GM23338 (cell line): ENCODE data around the gene BIRC5. TPM values are rescaled to one million over a fixed set of nuclear protein-coding genes. Genes with fewer than 3 reads are reported as not detected.

Experiments used
- ATAC-seq: fragments of 200-7000 bp; cut with Tn5 transposase; 3 replicates; pipeline ENCODE4 v1.9.1; 2020
- DNase-seq: peaks from one replicate; pipeline ENCODE4 v3.0.0-alpha.2; 2015; ENCODE audit warnings: low spot score
- H2AFZ ChIP-seq: fragments of 200-600 bp; sonication (generic); 2 replicates; pipeline ENCODE4 v1.8.0; 2016; ENCODE audit warnings: antibody characterized with exemption, mild to moderate bottlenecking, moderate library complexity
- H3F3A ChIP-seq: fragments of 200-600 bp; sonication (generic); replicated peaks from 2 replicates; pipeline ENCODE4 v1.8.0; 2017; ENCODE audit warnings: antibody characterized with exemption, mixed run types, low read depth
- H3K27ac ChIP-seq: fragments of 200-600 bp; sonication (generic); 2 replicates; pipeline ENCODE4 v1.6.1; 2016; ENCODE audit warnings: low read depth
- H3K27me3 ChIP-seq: fragments of 200-600 bp; sonication (generic); 2 replicates; pipeline ENCODE4 v1.8.0; 2016; ENCODE audit warnings: mild to moderate bottlenecking, mixed run types, moderate library complexity; ENCODE audit not compliant: insufficient read depth
- H3K36me3 ChIP-seq: fragments of 200-600 bp; sonication (generic); 2 replicates; pipeline ENCODE4 v1.8.0; 2016; ENCODE audit warnings: mild to moderate bottlenecking; ENCODE audit not compliant: insufficient read depth
- H3K4me1 ChIP-seq: fragments of 200-600 bp; sonication (generic); 2 replicates; pipeline ENCODE4 v1.8.0; 2016; ENCODE audit warnings: mild to moderate bottlenecking, moderate library complexity; ENCODE audit not compliant: insufficient read depth
- H3K4me2 ChIP-seq: fragments of 200-600 bp; sonication (generic); 2 replicates; pipeline ENCODE4 v1.7.1; 2017; ENCODE audit warnings: mixed run types
- H3K4me3 ChIP-seq: fragments of 200-600 bp; sonication (generic); 2 replicates; pipeline ENCODE4 v1.6.1; 2016; ENCODE audit warnings: mixed run types
- H3K79me2 ChIP-seq: fragments of 200-600 bp; sonication (generic); replicated peaks from 2 replicates; pipeline ENCODE4 v1.8.0; 2017; ENCODE audit warnings: mild to moderate bottlenecking; ENCODE audit not compliant: insufficient read depth
- H3K9me2 ChIP-seq: fragments of 200-600 bp; sonication (generic); 2 replicates; pipeline ENCODE4 v1.8.0; 2017; ENCODE audit not compliant: insufficient read depth
- H4K20me1 ChIP-seq: fragments of 200-600 bp; sonication (generic); replicated peaks from 2 replicates; pipeline ENCODE4 v1.8.0; 2017; ENCODE audit warnings: mild to moderate bottlenecking; ENCODE audit not compliant: insufficient read depth
- H3K27ac Mint-ChIP-seq: 2 replicates; pipeline ENCODE4 v1.8.0; 2020; ENCODE audit warnings: inconsistent platforms, mild to moderate bottlenecking, moderate library complexity, mixed read lengths
- H3K27me3 Mint-ChIP-seq: 3 replicates; pipeline ENCODE4 v1.8.0; 2022; ENCODE audit warnings: low read depth, mild to moderate bottlenecking, moderate library complexity, mixed read lengths, inconsistent platforms; ENCODE audit not compliant: insufficient read depth, poor library complexity
- H3K36me3 Mint-ChIP-seq: 3 replicates; pipeline ENCODE4 v1.8.0; 2021; ENCODE audit warnings: low read depth, mild to moderate bottlenecking, inconsistent platforms, moderate library complexity, mixed read lengths
- H3K4me1 Mint-ChIP-seq: 3 replicates; pipeline ENCODE4 v1.8.0; 2020; ENCODE audit warnings: mild to moderate bottlenecking, inconsistent platforms, mixed read lengths
- H3K4me3 Mint-ChIP-seq: 3 replicates; pipeline ENCODE4 v1.8.0; 2021; ENCODE audit warnings: moderate library complexity, mild to moderate bottlenecking, inconsistent platforms, mixed read lengths
- H3K9me3 Mint-ChIP-seq: 3 replicates; pipeline ENCODE4 v1.8.0; 2020; ENCODE audit warnings: moderate library complexity, mild to moderate bottlenecking, inconsistent platforms, mixed read lengths
- CREB1 ChIP-seq: fragments of 250-450 bp; sonication (Bioruptor Pico); IDR thresholded peaks from 2 replicates; pipeline ENCODE4 v1.5.0; 2020; ENCODE audit warnings: low read depth, mild to moderate bottlenecking, moderate library complexity
- EZH2 ChIP-seq: fragments of 200-600 bp; sonication (generic); IDR thresholded peaks from one replicate; pipeline ENCODE4 v1.8.0; 2017; ENCODE audit warnings: antibody characterized with exemption, mild to moderate bottlenecking, low read depth; ENCODE audit not compliant: unreplicated experiment
- EZH2phosphoT487 ChIP-seq: fragments of 200-600 bp; sonication (generic); IDR thresholded peaks from one replicate; pipeline ENCODE4 v1.8.1; 2018; ENCODE audit warnings: antibody characterized with exemption; ENCODE audit not compliant: unreplicated experiment
- JUNB ChIP-seq: IDR thresholded peaks from one replicate; pipeline ENCODE4 v1.6.1; 2016; ENCODE audit warnings: antibody characterized with exemption; ENCODE audit not compliant: unreplicated experiment
- NANOG ChIP-seq: IDR thresholded peaks from 2 replicates; pipeline ENCODE4 v1.6.1; 2016; ENCODE audit warnings: antibody characterized with exemption, borderline replicate concordance
- POLR2AphosphoS5 ChIP-seq: IDR thresholded peaks from 2 replicates; pipeline ENCODE4 v1.6.1; 2016; ENCODE audit warnings: antibody characterized with exemption, low read depth
- STAT1 ChIP-seq: IDR thresholded peaks from one replicate; pipeline ENCODE4 v1.6.1; 2016; ENCODE audit warnings: antibody characterized with exemption; ENCODE audit not compliant: unreplicated experiment
- ZNF114 ChIP-seq: fragments of 250-450 bp; sonication (Bioruptor Pico); IDR thresholded peaks from 2 replicates; pipeline ENCODE4 v1.5.0; 2020; ENCODE audit warnings: mild to moderate bottlenecking, moderate library complexity
- ZNF331 ChIP-seq: fragments of 250-450 bp; sonication (Bioruptor Pico); IDR thresholded peaks from 2 replicates; pipeline ENCODE4 v1.5.0; 2020; ENCODE audit warnings: low read depth, mild to moderate bottlenecking, moderate library complexity
- polyA plus RNA-seq: library from polyadenylated mRNA; unstranded; fragments of >200 nt; fragmentation: Nextera tagmentation; extraction: Ambion mirVana; gene quantifications from 2 replicates; pipeline ENCODE4 v1.2.1, GENCODE V29; 2016
- total RNA-seq: library from RNA; depleted of rRNA; stranded (reverse); fragments of >200 nt; shearing (Covaris generic); gene quantifications from 2 replicates; pipeline ENCODE4 v1.2.3, GENCODE V29; 2014
- TF ChIP-seq, protein P1 (sequence below): IDR thresholded peaks from 2 replicates; pipeline ENCODE4 v1.6.1; 2016; ENCODE audit warnings: antibody characterized with exemption
- TF ChIP-seq, protein P2 (sequence below): fragments of 250-450 bp; sonication (Bioruptor Pico); IDR thresholded peaks from 2 replicates; pipeline ENCODE4 v1.5.0; 2020; ENCODE audit warnings: mild to moderate bottlenecking, moderate library complexity
- TF ChIP-seq, protein P3 (sequence below): IDR thresholded peaks from one replicate; pipeline ENCODE4 v1.6.1; 2018; ENCODE audit warnings: antibody characterized with exemption; ENCODE audit not compliant: unreplicated experiment
- TF ChIP-seq, protein P4 (sequence below), 2 experiments: fragments of 200-600 bp in 1 of 2; sonication (generic) in 1 of 2; conservative IDR thresholded peaks; 2 replicates each; pipeline versions ENCODE4 v1.5.1 to v1.6.1; 2016 to 2017; ENCODE audit warnings: antibody characterized with exemption in 2 of 2, low read depth in 2 of 2, mild to moderate bottlenecking in 2 of 2, moderate library complexity in 1 of 2

Gene BIRC5
- total and polyA plus RNA-seq, 2 experiments from 2014 or later: 89.7 to 111 TPM

DNA sequence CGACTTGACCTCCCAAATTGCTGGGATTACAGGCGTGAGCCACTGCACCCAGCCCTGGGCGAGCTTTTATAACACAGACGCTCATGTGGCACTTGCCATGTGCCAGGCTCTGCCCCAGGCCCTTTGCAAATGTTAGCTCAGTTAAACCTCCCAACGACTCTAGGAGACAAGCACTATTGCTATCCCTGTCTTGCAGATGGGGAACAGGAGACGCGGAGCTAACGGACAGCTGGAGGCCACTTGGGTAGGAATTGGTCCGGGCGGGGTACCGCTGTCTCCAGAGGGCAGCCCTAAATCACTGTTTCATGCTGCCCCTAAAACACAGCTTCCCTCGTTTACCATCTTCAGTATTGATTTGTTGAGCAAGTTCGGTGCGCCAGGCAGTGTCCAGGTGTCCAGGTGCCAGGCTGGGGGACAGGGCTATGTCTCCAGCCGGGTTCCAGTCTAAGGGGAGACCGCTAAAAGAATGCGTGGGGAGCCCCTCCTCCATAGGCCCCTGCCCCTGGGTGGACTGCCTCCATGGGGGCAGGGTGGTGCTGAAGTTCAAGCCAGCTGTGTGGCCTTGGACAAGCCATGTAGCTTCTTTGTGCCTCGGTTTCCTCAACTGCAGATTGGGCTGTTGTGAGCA lies 41.1 kb downstream of the BIRC5 start:
- Mint-ChIP-seq H3K4me1 (peaks cover 46% of the 10 kb centered on the region), H3K4me3 (no peak overlapping the region; the same call in 2 of the 3 replicates), H3K27ac (no peak overlapping the region), H3K27me3 (peaks cover 16% of the 10 kb centered on the region), H3K9me3 (no peaks in the 10 kb centered on the region), H3K36me3 (no peaks in the 10 kb centered on the region)
- DNase-seq (no peak), ATAC-seq (no peak)
- Histone ChIP-seq H3F3A (peaks cover 10% of the 10 kb centered on the region), H3K4me3 (no peak overlapping the region), H3K27me3 (no peaks in the 10 kb centered on the region), H3K27ac (no peak overlapping the region), H3K36me3 (no peaks in the 10 kb centered on the region), H3K9me2 (no peaks in the 10 kb centered on the region), H3K4me2 (no peak overlapping the region), H3K79me2 (no peaks in the 10 kb centered on the region), H2AFZ (no peak overlapping the region), H3K4me1 (peaks cover 22% of the 10 kb centered on the region), H4K20me1 (no peaks in the 10 kb centered on the region)
- TF ChIP-seq, protein P1, sequence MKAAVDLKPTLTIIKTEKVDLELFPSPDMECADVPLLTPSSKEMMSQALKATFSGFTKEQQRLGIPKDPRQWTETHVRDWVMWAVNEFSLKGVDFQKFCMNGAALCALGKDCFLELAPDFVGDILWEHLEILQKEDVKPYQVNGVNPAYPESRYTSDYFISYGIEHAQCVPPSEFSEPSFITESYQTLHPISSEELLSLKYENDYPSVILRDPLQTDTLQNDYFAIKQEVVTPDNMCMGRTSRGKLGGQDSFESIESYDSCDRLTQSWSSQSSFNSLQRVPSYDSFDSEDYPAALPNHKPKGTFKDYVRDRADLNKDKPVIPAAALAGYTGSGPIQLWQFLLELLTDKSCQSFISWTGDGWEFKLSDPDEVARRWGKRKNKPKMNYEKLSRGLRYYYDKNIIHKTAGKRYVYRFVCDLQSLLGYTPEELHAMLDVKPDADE: no peak
- TF ChIP-seq STAT1 (no peak), JUNB (no peak), NANOG (no peak), ZNF331 (CRISPR knock-in tag) (no peak), ZNF114 (CRISPR knock-in tag) (no peak), EZH2 (no peak), CREB1 (CRISPR knock-in tag) (no peak), POLR2AphosphoS5 (no peak), EZH2phosphoT487 (no peak)
- TF ChIP-seq, protein P2, sequence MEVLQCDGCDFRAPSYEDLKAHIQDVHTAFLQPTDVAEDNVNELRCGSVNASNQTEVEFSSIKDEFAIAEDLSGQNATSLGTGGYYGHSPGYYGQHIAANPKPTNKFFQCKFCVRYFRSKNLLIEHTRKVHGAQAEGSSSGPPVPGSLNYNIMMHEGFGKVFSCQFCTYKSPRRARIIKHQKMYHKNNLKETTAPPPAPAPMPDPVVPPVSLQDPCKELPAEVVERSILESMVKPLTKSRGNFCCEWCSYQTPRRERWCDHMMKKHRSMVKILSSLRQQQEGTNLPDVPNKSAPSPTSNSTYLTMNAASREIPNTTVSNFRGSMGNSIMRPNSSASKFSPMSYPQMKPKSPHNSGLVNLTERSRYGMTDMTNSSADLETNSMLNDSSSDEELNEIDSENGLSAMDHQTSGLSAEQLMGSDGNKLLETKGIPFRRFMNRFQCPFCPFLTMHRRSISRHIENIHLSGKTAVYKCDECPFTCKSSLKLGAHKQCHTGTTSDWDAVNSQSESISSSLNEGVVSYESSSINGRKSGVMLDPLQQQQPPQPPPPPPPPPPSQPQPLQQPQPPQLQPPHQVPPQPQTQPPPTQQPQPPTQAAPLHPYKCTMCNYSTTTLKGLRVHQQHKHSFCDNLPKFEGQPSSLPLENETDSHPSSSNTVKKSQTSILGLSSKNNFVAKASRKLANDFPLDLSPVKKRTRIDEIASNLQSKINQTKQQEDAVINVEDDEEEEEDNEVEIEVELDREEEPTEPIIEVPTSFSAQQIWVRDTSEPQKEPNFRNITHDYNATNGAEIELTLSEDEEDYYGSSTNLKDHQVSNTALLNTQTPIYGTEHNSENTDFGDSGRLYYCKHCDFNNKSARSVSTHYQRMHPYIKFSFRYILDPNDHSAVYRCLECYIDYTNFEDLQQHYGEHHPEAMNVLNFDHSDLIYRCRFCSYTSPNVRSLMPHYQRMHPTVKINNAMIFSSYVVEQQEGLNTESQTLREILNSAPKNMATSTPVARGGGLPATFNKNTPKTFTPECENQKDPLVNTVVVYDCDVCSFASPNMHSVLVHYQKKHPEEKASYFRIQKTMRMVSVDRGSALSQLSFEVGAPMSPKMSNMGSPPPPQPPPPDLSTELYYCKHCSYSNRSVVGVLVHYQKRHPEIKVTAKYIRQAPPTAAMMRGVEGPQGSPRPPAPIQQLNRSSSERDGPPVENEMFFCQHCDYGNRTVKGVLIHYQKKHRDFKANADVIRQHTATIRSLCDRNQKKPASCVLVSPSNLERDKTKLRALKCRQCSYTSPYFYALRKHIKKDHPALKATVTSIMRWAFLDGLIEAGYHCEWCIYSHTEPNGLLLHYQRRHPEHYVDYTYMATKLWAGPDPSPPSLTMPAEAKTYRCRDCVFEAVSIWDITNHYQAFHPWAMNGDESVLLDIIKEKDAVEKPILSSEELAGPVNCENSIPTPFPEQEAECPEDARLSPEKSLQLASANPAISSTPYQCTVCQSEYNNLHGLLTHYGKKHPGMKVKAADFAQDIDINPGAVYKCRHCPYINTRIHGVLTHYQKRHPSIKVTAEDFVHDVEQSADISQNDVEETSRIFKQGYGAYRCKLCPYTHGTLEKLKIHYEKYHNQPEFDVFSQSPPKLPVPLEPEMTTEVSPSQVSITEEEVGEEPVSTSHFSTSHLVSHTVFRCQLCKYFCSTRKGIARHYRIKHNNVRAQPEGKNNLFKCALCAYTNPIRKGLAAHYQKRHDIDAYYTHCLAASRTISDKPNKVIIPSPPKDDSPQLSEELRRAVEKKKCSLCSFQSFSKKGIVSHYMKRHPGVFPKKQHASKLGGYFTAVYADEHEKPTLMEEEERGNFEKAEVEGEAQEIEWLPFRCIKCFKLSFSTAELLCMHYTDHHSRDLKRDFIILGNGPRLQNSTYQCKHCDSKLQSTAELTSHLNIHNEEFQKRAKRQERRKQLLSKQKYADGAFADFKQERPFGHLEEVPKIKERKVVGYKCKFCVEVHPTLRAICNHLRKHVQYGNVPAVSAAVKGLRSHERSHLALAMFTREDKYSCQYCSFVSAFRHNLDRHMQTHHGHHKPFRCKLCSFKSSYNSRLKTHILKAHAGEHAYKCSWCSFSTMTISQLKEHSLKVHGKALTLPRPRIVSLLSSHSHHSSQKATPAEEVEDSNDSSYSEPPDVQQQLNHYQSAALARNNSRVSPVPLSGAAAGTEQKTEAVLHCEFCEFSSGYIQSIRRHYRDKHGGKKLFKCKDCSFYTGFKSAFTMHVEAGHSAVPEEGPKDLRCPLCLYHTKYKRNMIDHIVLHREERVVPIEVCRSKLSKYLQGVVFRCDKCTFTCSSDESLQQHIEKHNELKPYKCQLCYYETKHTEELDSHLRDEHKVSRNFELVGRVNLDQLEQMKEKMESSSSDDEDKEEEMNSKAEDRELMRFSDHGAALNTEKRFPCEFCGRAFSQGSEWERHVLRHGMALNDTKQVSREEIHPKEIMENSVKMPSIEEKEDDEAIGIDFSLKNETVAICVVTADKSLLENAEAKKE (CRISPR knock-in tag): no peak
- TF ChIP-seq, protein P3, sequence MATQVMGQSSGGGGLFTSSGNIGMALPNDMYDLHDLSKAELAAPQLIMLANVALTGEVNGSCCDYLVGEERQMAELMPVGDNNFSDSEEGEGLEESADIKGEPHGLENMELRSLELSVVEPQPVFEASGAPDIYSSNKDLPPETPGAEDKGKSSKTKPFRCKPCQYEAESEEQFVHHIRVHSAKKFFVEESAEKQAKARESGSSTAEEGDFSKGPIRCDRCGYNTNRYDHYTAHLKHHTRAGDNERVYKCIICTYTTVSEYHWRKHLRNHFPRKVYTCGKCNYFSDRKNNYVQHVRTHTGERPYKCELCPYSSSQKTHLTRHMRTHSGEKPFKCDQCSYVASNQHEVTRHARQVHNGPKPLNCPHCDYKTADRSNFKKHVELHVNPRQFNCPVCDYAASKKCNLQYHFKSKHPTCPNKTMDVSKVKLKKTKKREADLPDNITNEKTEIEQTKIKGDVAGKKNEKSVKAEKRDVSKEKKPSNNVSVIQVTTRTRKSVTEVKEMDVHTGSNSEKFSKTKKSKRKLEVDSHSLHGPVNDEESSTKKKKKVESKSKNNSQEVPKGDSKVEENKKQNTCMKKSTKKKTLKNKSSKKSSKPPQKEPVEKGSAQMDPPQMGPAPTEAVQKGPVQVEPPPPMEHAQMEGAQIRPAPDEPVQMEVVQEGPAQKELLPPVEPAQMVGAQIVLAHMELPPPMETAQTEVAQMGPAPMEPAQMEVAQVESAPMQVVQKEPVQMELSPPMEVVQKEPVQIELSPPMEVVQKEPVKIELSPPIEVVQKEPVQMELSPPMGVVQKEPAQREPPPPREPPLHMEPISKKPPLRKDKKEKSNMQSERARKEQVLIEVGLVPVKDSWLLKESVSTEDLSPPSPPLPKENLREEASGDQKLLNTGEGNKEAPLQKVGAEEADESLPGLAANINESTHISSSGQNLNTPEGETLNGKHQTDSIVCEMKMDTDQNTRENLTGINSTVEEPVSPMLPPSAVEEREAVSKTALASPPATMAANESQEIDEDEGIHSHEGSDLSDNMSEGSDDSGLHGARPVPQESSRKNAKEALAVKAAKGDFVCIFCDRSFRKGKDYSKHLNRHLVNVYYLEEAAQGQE: no peak
- TF ChIP-seq, protein P4, sequence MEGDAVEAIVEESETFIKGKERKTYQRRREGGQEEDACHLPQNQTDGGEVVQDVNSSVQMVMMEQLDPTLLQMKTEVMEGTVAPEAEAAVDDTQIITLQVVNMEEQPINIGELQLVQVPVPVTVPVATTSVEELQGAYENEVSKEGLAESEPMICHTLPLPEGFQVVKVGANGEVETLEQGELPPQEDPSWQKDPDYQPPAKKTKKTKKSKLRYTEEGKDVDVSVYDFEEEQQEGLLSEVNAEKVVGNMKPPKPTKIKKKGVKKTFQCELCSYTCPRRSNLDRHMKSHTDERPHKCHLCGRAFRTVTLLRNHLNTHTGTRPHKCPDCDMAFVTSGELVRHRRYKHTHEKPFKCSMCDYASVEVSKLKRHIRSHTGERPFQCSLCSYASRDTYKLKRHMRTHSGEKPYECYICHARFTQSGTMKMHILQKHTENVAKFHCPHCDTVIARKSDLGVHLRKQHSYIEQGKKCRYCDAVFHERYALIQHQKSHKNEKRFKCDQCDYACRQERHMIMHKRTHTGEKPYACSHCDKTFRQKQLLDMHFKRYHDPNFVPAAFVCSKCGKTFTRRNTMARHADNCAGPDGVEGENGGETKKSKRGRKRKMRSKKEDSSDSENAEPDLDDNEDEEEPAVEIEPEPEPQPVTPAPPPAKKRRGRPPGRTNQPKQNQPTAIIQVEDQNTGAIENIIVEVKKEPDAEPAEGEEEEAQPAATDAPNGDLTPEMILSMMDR (conservative IDR thresholded peaks at IDR 0.05; ENCODE audit: low read depth in 2 of 2): no peak
